Measurements from ENCODE around the gene SCN5A.
"Not testable (repeated sequence)": the region's sequence is repeated elsewhere in the genome, so short reads cannot be mapped to it uniquely, and the experiment has no call there.

Gene SCN5A

DNA sequence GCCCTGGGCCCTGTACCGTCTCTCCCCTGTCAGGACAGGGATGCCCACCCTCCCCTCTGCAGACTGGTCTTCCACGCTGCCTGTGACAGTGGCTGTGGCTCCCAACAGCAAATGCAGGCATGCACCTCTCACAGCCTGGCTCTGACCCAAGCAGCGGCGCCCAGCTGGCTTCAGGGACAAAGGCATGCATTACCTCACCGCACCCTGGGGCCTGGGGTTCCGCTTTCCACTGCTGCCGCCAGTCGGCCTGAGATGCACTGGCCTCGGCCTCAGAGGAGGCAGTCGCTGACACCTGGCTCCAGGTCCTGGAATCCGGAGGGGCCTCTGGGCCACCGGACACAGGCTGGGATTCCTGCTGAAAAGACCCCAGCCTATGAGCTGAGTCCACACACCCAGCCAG lies 70.3 kb downstream of the SCN5A start:
- no peak for DNase-seq (ENCODE audit: low read depth in 2 of 2)

DNA sequence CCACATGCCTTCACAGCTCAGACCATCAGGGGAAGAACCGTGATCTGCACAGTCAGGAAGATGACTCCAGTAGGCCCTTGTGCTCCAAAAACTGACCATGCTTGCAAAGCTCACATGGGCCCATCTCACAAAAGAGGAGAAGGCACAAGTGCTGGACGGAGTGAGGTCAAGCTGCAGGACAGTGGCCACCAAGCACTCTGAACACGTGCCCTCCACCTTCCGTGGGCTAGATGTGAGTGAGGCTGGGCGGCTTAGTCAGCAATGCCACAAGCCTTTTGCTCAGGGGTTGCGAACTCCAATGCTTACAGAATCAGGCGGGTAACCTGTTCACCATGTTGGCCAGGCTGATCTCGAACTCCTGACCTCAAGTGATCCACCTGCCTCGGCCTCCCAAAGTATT lies 70.9 kb downstream of the SCN5A start:
- no peak for DNase-seq (ENCODE audit: low read depth in 2 of 2)

DNA sequence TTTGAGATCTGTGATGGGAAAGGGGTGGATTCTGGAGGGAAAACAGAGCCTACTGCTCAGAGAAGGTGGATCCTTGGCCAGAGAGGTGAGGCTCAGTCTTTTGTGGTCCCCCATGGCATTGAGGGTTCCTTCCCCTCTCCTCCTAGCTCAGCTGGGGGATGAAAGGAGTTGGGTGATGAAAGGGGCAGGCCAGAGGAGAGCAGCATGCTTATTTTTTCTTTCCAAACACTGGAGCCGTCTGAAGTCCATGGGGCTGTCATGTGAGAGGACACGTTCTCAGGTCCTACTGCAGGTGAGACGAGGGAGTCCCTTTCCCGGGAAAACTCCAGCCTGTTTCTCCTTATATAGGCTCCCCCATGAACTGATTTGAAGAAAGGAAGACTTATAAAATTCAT lies 71.4 kb downstream of the SCN5A start:
- DNase-seq (ENCODE audit: low read depth in 2 of 2): no peak

DNA sequence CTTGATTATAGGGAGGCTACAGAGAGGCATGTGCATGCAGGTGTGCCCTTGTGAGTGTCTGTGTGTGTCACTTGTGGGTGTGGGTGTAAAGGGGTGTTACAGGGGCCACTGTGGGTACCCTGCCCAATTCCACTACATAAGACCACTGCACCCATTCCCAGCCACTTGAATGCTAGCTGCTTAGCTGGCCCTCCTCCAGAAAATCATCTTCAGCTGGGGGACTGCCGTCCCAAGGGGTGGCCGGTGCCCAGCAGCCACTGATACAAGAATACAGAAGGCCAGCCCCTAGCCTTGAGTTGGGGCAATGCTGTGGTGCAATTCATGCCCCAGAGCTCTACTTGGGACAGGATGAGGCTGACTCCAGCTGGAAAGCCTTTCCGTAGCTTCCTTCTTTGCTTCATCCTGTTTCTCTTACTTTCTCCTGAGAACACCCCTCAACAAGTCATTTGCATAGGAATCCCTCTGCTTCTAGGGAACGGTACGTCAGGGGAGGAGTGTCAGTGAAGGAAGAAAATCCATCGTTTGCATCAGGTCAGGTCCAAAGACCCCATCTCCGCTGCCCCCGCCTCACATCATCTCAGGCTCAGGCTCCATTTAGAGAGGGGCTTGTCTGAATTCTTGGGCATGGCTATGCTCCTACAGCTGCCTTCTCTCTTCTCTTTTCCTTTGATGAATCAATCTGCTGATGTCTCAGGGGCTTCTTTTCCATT lies 72.0 kb downstream of the SCN5A start:
- no peak for DNase-seq (ENCODE audit: low read depth in 2 of 2)

DNA sequence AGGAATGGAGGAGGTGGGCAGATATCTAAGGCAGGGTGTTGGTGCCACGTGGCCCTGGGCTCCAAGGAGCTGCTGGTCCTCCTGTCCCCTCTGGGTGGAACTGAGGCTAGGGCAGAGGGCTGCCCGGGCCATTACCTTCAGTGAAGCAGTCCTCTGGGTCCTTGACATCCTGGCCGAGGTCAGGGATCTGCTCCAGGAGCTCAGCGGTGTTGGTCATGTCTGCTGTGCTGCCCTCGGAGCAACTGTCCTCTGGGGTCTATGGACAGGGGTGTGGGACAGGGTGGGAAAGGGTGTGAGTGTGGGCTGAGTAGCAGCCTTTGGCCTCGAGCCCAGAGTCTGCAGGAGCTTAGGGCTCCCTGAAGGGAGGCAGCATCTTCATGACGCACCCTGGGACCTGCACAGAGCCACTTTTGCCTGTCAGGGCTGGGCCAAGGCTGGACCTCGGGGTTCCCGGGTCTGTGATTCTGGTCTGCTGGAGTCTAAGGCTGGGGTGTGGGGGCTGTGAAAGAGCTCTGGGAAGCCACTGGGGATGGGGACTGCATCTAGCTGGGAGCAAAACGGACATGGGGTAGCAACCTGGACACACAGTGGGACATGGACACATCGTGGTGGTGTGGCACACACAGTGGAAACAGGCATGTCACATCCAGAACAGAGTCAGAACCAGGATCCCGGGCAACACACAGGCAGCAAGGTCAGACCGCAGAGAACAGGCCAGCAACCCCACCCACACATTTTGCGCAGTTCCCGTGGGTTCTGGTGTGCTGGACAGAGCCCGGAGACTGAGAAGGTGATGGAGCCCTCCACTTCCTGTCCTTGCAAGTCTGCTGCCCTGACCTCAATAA lies 72.7 kb downstream of the SCN5A start:
- DNase-seq (ENCODE audit: low read depth in 2 of 2): no peak

DNA sequence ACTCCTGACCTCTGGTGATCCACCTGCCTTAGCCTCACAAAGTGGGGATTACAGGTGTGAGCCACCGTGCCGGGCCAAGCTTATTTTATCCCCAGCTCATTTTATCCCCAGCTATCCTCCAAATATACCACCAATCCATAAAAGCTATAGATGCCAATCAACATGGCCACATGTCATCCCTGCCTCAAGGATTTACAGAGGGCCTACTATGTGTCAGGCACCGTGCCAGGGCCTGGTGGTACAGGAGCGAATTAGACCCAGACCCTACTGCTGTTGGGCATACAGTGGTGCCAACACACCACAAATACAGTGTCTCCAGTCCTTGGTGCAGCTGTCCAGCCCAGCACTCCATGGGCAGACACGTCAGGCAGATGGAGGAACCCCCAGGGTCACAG lies 73.4 kb downstream of the SCN5A start:
- no peak for DNase-seq (ENCODE audit: low read depth in 2 of 2)

DNA sequence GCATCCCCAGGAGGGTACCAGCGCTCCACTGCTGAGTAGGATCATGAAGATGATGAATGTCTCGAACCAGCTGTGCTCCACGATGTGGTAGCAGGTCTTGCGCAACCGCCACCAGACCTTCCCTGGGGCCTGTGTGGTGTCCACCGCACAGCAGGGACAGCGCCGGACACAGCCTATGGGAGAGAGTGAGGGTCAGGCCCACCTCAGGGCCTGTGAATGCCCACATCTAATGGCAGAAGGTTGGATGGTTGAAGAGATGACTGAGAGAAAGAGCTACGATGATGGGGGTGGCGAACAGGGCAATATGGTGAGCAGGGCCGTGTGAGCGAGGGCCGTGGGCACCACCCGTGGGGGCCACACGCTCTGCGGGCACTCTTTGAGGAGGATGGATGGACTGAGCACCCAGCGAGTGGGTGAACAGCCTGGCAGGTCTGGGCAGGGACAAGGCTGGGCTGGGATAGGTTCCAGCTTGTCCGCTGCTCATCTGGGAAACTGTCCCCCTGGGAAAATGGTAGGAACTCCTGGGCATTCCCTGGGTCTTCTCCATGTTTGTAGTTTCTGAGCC lies 74.1 kb downstream of the SCN5A start:
- DNase-seq (ENCODE audit: low read depth in 2 of 2): no peak

DNA sequence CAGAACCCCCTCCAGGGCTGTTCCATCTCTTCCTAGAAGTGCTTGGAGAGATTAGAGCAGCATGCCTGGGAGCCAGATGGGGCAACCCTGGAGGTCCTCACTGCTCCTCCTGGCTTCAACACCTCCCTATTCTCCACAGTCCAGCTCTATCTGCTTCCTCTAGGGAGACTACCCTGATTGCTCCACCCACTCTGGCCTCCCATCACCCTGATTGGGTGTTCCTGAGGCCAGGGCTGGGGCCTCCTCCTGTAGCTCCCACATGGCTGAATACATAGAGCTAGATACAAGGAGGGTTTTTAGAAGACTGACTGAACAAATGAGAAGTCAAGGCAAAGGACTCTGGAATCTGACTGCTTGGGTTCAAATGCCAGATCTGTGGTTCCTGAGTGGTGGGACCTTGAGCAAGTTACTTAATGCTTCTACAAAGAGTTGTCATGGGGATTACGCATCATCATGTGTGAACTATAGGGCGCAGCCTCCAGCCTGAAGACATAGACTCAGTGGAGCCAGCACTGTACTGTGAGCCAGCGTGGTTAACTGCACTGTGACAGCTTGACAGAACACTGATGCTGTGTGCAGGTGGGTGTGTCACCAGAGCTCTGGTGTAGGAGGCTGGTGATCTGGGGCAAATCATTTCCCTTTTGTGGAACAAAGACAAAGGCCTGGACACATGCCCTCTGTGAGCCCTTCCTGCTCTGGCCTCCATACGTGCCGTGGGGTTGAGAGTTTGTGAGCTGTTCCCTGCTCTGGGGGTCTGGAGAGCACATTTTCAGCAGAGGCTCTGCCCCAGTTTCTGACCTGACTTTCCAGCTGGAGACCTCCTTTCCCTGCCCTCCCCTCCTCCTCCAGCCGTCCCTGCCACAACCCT lies 74.8 kb downstream of the SCN5A start:
- DNase-seq (ENCODE audit: low read depth in 2 of 2): no peak

DNA sequence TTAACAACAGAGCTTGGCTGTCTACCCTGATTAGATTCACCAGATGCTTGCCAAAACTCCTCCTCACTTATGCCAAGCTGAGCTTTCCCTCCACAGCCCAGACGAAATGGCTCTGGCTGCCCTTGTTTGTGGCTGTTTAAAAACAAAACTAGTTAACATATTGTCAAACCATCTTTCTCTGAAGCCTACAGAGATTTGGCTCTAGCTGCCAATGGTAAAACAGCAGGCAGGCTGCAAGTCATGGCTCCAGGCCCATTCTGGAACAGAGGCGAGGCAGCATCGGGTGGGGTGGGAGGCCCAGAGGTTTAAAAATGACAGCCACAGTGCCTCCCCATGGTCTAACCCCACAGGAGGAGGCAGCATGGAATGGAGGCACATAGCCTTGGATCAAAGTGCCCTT lies 75.9 kb downstream of the SCN5A start:
- no peak for DNase-seq (ENCODE audit: low read depth in 2 of 2)

DNA sequence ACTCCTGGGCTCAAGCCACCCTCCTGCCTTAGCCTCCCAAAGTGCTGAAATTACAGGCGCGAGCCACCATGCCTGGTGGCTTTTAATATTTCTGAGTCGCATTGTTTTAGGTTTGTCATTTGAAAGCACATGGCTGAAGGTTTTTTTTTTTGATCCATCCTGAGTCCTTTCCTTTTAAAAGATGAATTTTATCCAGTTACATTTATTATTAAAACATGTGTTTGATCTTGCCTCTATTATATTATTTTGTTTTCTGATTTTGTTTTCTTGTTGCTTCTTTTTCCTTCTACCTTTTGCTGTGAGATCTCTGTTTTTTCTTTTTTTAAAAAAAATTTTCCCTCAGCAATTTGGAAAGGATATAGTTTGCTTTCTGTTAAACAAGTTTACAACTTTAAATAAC lies 76.4 kb downstream of the SCN5A start:
- DNase-seq (ENCODE audit: low read depth in 2 of 2): no peak

DNA sequence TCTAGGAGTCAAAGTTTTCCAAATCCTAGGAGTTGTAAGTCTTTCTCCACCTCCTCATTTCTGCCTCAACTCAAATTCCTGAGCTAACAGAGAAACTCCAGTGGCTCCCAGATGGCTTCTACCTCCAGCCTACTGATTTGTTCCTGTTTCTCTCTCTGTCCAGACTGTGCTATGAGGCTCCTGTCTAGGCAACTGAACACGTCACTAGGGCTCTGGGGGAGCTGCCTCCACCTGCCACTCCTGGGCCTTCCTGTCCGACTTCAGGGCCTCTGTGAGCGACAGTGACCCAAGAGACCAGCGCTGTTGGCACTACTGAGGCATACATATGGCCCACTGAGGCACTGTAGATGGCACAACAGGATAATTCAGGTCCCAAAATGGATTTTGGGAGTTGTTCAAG lies 82.0 kb downstream of the SCN5A start:
- no peak for DNase-seq (ENCODE audit: low read depth in 2 of 2)

DNA sequence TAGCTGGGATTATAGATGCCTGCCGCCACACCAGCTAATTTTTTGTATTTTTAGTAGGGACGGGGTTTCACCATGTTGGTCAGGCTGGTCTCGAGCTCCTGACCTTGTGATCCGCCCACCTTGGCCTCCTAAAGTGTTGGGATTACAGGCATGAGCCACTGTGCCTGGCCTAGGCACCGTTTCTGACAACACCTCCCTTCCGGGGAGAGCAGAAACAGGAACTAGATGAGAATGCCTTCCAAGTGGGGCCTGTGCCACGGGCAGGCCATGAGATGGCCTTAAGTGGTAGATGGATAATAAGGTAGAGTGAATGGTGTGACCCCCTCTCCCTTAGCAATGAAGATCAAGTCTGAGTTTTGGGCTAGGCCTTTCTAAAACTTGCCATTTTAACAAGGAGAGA lies 82.7 kb downstream of the SCN5A start:
- DNase-seq (ENCODE audit: low read depth in 2 of 2): not testable (repeated sequence)

DNA sequence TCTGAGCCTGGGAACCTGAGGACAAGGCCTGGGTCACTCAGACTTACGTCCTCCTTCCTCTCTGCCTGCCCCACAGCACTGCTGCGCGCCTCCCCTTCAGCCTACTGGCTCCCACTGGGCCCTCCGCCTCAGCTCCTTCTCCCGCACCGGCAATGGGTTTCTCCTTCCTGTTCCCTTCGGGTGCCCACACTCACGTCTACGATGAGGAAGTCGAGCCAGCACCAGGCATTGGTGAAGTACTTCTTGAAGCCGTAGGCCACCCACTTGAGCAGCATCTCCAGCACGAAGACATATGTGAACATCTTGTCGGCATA lies 83.3 kb downstream of the SCN5A start:
- DNase-seq (ENCODE audit: low read depth in 2 of 2): no peak

DNA sequence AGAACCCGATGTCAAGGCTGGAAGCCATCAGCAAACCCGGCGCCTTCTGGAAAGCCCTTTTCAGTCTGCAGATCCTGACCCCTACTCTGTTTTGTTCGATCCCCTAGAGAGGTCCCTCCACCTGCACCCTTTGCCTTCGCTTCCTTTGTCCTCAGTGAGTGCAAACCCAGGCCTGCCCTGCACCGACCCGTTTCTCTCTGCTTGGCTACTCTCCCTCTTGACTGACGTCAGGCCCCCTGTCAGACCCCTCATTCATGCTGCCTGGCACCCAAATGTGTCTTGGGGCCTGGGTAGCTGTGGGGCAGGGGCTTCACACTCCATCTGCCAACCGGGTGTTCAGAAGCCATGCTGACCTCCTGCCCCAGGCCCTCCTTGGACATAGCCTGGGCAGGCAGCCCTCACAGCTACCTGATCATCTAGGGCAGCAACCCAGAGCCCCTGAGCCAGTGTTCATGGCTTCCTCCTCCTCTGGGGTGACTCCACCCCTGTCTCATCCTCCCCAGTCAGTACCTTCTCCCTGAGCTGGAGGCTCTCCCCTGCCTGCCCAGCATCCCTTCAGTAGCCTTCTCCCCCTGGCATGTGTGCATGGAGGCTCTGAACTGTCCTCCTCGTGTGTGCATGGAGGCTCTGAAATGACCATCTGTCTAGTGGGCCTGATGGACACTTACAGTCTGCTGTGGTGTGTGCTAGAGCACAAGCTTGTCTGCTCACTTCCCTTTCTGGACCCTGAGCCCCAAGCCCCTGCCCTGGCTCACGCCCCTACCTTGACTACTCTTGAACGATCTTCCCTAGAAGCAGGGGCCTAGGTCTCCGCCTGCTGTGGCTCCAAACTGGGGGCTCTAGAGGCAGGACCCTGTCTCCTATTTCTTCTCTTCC lies 83.9 kb downstream of the SCN5A start:
- no peak for DNase-seq (ENCODE audit: low read depth in 2 of 2)

DNA sequence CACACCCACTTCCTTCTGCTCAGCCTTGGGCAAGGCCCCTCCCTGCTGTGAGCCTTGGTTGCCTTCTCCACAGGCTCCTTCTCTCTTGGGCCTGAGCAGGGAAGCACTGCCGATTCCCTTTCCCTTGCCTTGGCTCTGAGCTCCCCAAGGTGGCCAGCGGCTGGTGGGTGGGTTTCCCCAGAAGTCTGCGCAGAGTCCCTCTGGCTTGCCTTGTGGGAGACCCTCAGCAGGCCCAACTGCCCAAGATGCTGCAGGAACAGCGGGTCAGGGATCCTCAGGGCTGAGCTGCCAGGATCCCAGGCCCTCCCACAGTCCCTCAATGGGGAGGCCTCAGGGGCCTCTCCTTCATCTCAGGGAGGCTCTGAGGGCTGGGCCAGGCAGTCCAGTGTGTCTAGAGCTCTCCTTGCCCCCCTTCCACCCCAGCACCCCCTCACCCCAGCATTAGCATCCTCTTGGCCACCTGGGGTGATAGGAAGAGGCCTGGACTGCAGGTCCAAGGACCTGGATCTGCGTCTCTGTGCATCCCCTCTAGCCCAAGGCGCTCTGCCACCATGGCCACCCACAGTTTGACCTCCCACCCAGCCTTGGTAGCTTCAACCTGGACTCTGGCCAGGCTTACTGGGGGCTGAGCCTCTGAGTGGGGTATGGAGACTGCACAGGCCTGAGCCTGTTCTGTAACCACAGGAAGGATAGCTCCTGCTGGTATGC lies 84.7 kb downstream of the SCN5A start:
- no peak for DNase-seq (ENCODE audit: low read depth in 2 of 2)

DNA sequence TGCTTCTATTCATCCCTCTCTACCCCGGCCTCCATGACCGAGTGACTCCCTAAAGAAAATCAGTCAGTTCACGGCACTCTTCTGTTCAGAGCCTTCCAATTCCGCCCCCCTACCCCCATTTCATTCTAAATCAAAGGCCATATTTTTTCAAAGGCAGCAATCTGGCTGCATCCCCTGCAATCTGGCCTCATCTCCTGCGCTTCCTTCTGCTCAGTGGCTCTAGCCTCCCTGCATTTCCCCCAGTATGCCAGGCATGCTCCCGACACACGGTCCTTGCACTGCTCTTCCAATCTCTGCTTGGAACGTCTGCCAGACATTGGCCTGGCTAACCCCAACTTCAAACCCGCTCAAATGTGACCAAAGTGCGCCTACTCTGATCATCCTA lies 85.6 kb downstream of the SCN5A start:
- no peak for DNase-seq (ENCODE audit: low read depth in 2 of 2)

DNA sequence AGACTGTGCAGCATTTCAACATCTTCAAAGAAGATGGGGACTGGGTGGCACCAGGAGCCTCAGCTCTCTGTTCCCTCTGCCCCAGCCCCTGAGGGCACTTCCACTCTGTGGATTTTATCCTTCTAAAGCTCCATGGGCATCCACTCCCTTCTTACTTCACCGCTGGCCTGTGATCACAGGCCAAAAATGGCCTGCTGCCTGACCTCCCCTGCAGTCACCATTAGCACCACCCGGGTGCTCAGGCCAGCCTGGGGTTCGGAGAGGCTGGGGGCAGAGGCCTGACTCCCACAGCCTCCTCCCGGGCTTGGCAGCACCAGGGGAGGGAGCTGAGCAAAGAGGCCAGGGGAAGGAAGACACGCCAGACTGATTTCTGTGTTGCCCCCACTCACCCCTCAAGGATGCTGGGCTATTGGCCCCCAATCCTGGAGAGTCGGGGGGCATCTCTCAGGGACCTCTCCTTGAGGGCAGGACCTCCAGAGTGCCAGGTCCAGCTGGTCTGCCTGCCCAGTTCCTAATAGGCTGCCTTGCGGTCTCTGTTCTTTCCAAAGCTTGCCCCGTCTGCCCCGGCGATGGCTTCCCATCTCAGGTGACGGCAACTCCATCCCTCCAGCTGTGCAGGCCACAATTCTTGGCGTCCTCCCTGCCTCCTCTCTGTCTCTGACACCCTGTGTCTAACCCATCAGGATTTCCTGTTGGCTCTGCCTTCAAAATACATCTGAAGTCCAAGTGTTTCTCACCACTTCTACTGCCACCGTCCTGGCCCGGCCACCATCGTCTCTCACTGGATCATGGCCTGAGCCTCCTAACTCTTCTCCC lies 86.2 kb downstream of the SCN5A start:
- no peak for DNase-seq (ENCODE audit: low read depth in 2 of 2)

DNA sequence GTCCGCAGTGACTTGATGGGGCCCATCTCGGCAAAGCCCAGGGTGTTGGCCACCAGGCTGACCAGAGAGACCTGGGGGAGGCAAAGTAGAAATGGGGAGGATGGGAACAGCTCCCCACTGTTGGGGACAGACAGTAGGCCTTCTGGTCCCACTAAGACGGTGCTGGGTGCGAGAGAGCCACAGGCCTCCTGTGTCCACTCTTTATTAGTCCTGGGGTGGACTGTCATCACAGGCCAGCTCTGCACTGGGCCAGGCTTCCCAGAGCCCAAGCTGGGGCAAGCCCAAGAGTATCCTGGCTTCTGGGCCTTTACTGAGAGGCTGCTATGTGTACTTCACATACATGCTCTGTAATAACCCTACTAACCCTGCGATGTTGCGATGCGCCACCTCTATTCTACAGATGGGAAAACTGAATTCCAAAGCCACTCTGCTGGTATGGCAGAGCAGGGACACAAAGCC lies 87.0 kb downstream of the SCN5A start:
- no peak for DNase-seq (ENCODE audit: low read depth in 2 of 2)

DNA sequence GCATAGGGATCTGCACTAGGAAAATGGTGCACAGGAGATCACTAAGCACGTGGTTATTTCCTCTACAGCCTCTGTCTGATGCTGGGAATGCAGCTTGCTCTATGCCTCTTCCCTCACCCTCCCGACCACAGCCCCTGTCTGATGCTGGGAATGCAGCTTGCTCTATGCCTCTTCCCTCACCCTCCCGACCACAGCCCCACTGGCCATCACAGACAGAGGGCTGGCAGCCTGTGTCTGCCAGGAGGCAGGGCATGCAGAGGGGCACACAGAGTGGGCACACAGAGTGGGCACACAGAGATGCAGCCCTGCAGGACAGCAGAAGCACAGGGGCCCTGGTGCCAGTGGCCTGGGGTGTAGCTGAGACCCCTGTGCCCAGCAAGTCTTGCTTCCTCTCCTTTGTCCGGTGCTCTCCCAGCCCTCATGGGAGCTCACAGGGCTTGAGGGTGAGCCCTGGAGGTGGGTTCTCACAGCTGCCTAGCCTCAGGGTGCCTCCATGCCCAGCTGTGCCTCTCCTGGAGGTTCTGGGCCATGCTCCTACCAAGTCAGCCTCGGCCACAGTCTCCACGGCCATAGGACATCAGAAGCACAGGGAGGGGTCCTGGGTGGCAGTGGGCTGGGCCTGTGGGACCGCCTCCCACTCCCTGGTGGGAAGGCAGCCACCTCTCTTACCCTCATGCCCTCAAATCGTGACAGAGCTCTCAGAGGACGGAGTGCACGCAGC lies 87.6 kb downstream of the SCN5A start:
- no peak for DNase-seq (ENCODE audit: low read depth in 2 of 2)

Measured in fibroblast of skin of left biceps (primary cell).